ENCODE data around the gene MAEA. TPM values are rescaled to one million over a fixed set of nuclear protein-coding genes. Genes with fewer than 3 reads are reported as not detected.

MAEA gene
- total RNA-seq, 5 donors from 2014 or later (not counting 1 experiment from before 2014, with no cell fraction given): 62.3 to 114 (median 87.2) TPM

GRCh38 chr4:1373892-1374705, 84.4 kb downstream of the MAEA start:
- Mint-ChIP-seq H3K27ac (no peak overlapping the region), H3K36me3 (peaks cover 37% of the 10 kb centered on the region)

DNA sequence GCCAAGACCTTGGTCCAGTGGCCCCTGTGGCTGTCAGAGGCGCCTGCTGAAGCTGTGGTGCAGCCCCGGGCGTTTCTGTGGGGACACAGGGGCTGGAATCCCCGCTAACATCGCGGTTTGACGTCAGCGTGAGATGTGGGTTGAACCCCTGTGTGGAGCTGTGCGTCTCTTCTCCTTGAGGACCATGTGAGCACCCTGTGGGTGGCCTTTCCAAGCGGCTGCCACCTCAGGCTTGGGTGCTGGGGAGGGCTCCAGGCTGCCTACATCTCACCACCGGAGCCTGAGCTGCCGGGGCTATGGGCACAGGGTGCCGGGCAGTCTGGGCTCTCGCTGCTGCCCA, 85.0 kb downstream of the MAEA start:
- CTCF ChIA-PET: no interaction called here

More at GRCh38 chr4:1373892-1374705, 84.4 kb downstream of the MAEA start:
- Histone ChIP-seq H3K9me3 (no peaks in the 10 kb centered on the region), H3K4me1 (ENCODE audit: control insufficient read depth in 1 of 2, extremely low read depth in 1 of 2, insufficient read depth in 2 of 2, low read length in 2 of 2) (no peaks in the 10 kb centered on the region), H3K27me3 (replicated peaks in 1 of 2; ENCODE audit: control insufficient read depth in 2 of 2, extremely low read depth in 1 of 2, insufficient read depth in 2 of 2, low read length in 1 of 2) (no peaks in the 10 kb centered on the region), H3K4me3 (ENCODE audit: control insufficient read depth in 1 of 2, extremely low read depth in 1 of 2, low read length in 1 of 2) (no peak overlapping the region), H3K36me3 (ENCODE audit: control insufficient read depth in 2 of 2, extremely low read depth in 1 of 2, insufficient read depth in 1 of 2, low read length in 1 of 2) (peaks cover 20 to 39% of the 10 kb centered on the region in 2 donors), H3K27ac (ENCODE audit: low read length) (no peak overlapping the region)
- 94% methylated on average over 39 of the region's 42 CpGs for WGBS (ENCODE audit: insufficient coverage)
- DNase-seq: no peak
- POLR2A ChIA-PET: interaction anchor here in 1 of 2 donors (0.5 kb wide), 1 partner anchor 421 kb away, joined by 3 read pairs; no protein-coding TSS in a partner anchor
- Mint-ChIP-seq H3K9me3 (no peaks in the 10 kb centered on the region), H3K4me3 (no peak overlapping the region), H3K27me3 (no peaks in the 10 kb centered on the region), H3K4me1 (no peaks in the 10 kb centered on the region)
- CTCF ChIA-PET: no interaction called here
- ATAC-seq (replicated peaks in 1 of 4): no peak

DNA sequence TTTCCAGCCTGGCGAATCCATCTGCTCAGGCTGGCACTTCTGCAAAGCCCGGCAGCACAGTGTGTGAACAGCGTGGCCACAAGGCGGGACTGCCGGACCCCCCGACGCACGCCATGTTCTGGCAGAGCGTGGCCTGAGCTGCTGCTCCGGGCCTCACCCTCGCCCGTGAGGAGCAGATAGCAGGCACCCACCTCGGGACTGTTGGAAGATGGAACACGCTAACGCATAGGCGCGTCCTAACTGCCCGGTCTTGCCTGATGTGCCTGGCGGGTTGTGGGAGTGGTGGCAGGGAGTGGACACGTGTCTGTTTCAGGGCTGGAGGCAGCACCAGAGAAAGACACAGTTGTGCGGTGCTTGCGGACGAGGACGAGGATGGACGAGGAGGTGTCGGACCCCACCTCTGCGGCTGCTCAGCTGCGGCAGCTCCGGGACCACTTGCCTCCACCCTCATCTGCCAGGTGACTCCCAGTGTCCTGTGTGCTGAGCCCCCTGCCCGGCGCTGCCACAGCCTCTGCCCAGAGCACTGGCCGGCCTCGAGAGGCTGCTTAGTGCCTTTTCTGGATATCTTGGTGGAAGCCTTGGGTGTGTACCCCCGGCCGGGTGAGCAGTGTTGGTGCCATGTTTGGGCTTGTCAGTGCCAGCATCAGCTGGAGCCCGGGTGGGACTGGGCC, 85.5 kb downstream of the MAEA start:
- no peak for ATAC-seq (replicated peaks in 1 of 4)
- H3K9me3 ChIP-seq: no peaks in the 10 kb centered on the region
- H3K4me1 Mint-ChIP-seq: no peaks in the 10 kb centered on the region
- CTCF ChIA-PET: no interaction called here
- POLR2A ChIA-PET: interaction anchor here in 1 of 2 donors (0.5 kb wide), 1 partner anchor 337 kb away, joined by 8 read pairs; no protein-coding TSS in a partner anchor
- H3K27ac Mint-ChIP-seq: no peak overlapping the region
- no peak overlapping the region for H3K4me3 Mint-ChIP-seq
- no peak overlapping the region for H3K27ac ChIP-seq (ENCODE audit: low read length)
- no peak overlapping the region for H3K4me3 ChIP-seq (ENCODE audit: control insufficient read depth in 1 of 2, extremely low read depth in 1 of 2, low read length in 1 of 2)
- 95% methylated on average over 27 of the region's 36 CpGs for WGBS (ENCODE audit: insufficient coverage)
- no peaks in the 10 kb centered on the region for H3K27me3 Mint-ChIP-seq
- H3K36me3 Mint-ChIP-seq: peaks cover 33% of the 10 kb centered on the region
- no peak for DNase-seq
- no peaks in the 10 kb centered on the region for H3K4me1 ChIP-seq (ENCODE audit: control insufficient read depth in 1 of 2, extremely low read depth in 1 of 2, insufficient read depth in 2 of 2, low read length in 2 of 2)
- H3K27me3 ChIP-seq (replicated peaks in 1 of 2; ENCODE audit: control insufficient read depth in 2 of 2, extremely low read depth in 1 of 2, insufficient read depth in 2 of 2, low read length in 1 of 2): no peaks in the 10 kb centered on the region
- H3K9me3 Mint-ChIP-seq: no peaks in the 10 kb centered on the region
- H3K36me3 ChIP-seq (ENCODE audit: control insufficient read depth in 2 of 2, extremely low read depth in 1 of 2, insufficient read depth in 1 of 2, low read length in 1 of 2): peaks cover 20 to 39% of the 10 kb centered on the region in 2 donors

More for the DNA sequence above, 85.0 kb downstream of the MAEA start:
- H3K9me3 Mint-ChIP-seq: no peaks in the 10 kb centered on the region
- no peak for DNase-seq
- H3K27ac Mint-ChIP-seq: no peak overlapping the region
- H3K4me3 ChIP-seq (ENCODE audit: control insufficient read depth in 1 of 2, extremely low read depth in 1 of 2, low read length in 1 of 2): no peak overlapping the region
- no peak overlapping the region for H3K27ac ChIP-seq (ENCODE audit: low read length)
- H3K4me1 ChIP-seq (ENCODE audit: control insufficient read depth in 1 of 2, extremely low read depth in 1 of 2, insufficient read depth in 2 of 2, low read length in 2 of 2): no peaks in the 10 kb centered on the region
- POLR2A ChIA-PET: no interaction called here
- ATAC-seq (replicated peaks in 1 of 4): no peak
- WGBS (ENCODE audit: insufficient coverage): 91% methylated on average over 13 of the region's 14 CpGs
- no peaks in the 10 kb centered on the region for H3K9me3 ChIP-seq
- H3K4me1 Mint-ChIP-seq: no peaks in the 10 kb centered on the region
- no peak overlapping the region for H3K4me3 Mint-ChIP-seq
- H3K27me3 ChIP-seq (replicated peaks in 1 of 2; ENCODE audit: control insufficient read depth in 2 of 2, extremely low read depth in 1 of 2, insufficient read depth in 2 of 2, low read length in 1 of 2): no peaks in the 10 kb centered on the region
- peaks cover 33% of the 10 kb centered on the region for H3K36me3 Mint-ChIP-seq
- peaks cover 20 to 39% of the 10 kb centered on the region in 2 donors for H3K36me3 ChIP-seq (ENCODE audit: control insufficient read depth in 2 of 2, extremely low read depth in 1 of 2, insufficient read depth in 1 of 2, low read length in 1 of 2)
- H3K27me3 Mint-ChIP-seq: no peaks in the 10 kb centered on the region

GRCh38 chr4:1375761-1376322, 86.2 kb downstream of the MAEA start:
- CTCF ChIA-PET: no interaction called here
- DNase-seq: no peak
- WGBS (ENCODE audit: insufficient coverage): 89% methylated on average over 17 of the region's 17 CpGs

GRCh38 chr4:1376391-1376840, 86.7 kb downstream of the MAEA start:
- H3K36me3 Mint-ChIP-seq: peaks cover 26% of the 10 kb centered on the region
- no peak overlapping the region for H3K4me3 Mint-ChIP-seq
- H3K27me3 Mint-ChIP-seq: no peaks in the 10 kb centered on the region
- Histone ChIP-seq H3K4me1 (ENCODE audit: control insufficient read depth in 1 of 2, extremely low read depth in 1 of 2, insufficient read depth in 2 of 2, low read length in 2 of 2) (no peaks in the 10 kb centered on the region), H3K36me3 (ENCODE audit: control insufficient read depth in 2 of 2, extremely low read depth in 1 of 2, insufficient read depth in 1 of 2, low read length in 1 of 2) (peaks cover 18 to 39% of the 10 kb centered on the region in 2 donors), H3K9me3 (no peaks in the 10 kb centered on the region), H3K27ac (ENCODE audit: low read length) (no peak overlapping the region), H3K4me3 (ENCODE audit: control insufficient read depth in 1 of 2, extremely low read depth in 1 of 2, low read length in 1 of 2) (no peak overlapping the region), H3K27me3 (replicated peaks in 1 of 2; ENCODE audit: control insufficient read depth in 2 of 2, extremely low read depth in 1 of 2, insufficient read depth in 2 of 2, low read length in 1 of 2) (no peaks in the 10 kb centered on the region)
- 92% methylated on average over 20 of the region's 23 CpGs for WGBS (ENCODE audit: insufficient coverage)
- CTCF ChIA-PET: no interaction called here
- no peaks in the 10 kb centered on the region for H3K4me1 Mint-ChIP-seq
- H3K27ac Mint-ChIP-seq: no peak overlapping the region
- ATAC-seq (replicated peaks in 1 of 4) (no peak), DNase-seq (no peak)
- POLR2A ChIA-PET: no interaction called here
- H3K9me3 Mint-ChIP-seq: no peaks in the 10 kb centered on the region

More at GRCh38 chr4:1375761-1376322, 86.2 kb downstream of the MAEA start:
- H3K4me3 ChIP-seq (ENCODE audit: control insufficient read depth in 1 of 2, extremely low read depth in 1 of 2, low read length in 1 of 2): no peak overlapping the region
- H3K4me1 ChIP-seq (ENCODE audit: control insufficient read depth in 1 of 2, extremely low read depth in 1 of 2, insufficient read depth in 2 of 2, low read length in 2 of 2): no peaks in the 10 kb centered on the region
- POLR2A ChIA-PET: no interaction called here
- H3K27ac ChIP-seq (ENCODE audit: low read length): no peak overlapping the region
- no peaks in the 10 kb centered on the region for H3K9me3 Mint-ChIP-seq
- no peak for ATAC-seq (replicated peaks in 1 of 4)
- H3K4me1 Mint-ChIP-seq: no peaks in the 10 kb centered on the region
- no peak overlapping the region for H3K4me3 Mint-ChIP-seq
- H3K27ac Mint-ChIP-seq: no peak overlapping the region
- H3K27me3 Mint-ChIP-seq: no peaks in the 10 kb centered on the region
- H3K9me3 ChIP-seq: no peaks in the 10 kb centered on the region
- H3K27me3 ChIP-seq (replicated peaks in 1 of 2; ENCODE audit: control insufficient read depth in 2 of 2, extremely low read depth in 1 of 2, insufficient read depth in 2 of 2, low read length in 1 of 2): no peaks in the 10 kb centered on the region
- peaks cover 32% of the 10 kb centered on the region for H3K36me3 Mint-ChIP-seq
- H3K36me3 ChIP-seq (ENCODE audit: control insufficient read depth in 2 of 2, extremely low read depth in 1 of 2, insufficient read depth in 1 of 2, low read length in 1 of 2): peaks cover 18 to 41% of the 10 kb centered on the region in 2 donors

- no peaks in the 10 kb centered on the region for H3K9me3 Mint-ChIP-seq
- peaks cover 22% of the 10 kb centered on the region for H3K36me3 Mint-ChIP-seq
- Histone ChIP-seq H3K9me3 (no peaks in the 10 kb centered on the region), H3K4me1 (ENCODE audit: control insufficient read depth in 1 of 2, extremely low read depth in 1 of 2, insufficient read depth in 2 of 2, low read length in 2 of 2) (no peaks in the 10 kb centered on the region), H3K36me3 (ENCODE audit: control insufficient read depth in 2 of 2, extremely low read depth in 1 of 2, insufficient read depth in 1 of 2, low read length in 1 of 2) (peaks cover 18 to 35% of the 10 kb centered on the region in 2 donors), H3K4me3 (ENCODE audit: control insufficient read depth in 1 of 2, extremely low read depth in 1 of 2, low read length in 1 of 2) (no peak overlapping the region), H3K27ac (ENCODE audit: low read length) (no peak overlapping the region), H3K27me3 (replicated peaks in 1 of 2; ENCODE audit: control insufficient read depth in 2 of 2, extremely low read depth in 1 of 2, insufficient read depth in 2 of 2, low read length in 1 of 2) (no peaks in the 10 kb centered on the region)
- CTCF ChIA-PET: no interaction called here
- WGBS (ENCODE audit: insufficient coverage): 93% methylated on average over 28 of the region's 32 CpGs
- ATAC-seq (replicated peaks in 1 of 4) (no peak), DNase-seq (no peak)
- H3K4me1 Mint-ChIP-seq: no peaks in the 10 kb centered on the region
- H3K27ac Mint-ChIP-seq: no peak overlapping the region
- POLR2A ChIA-PET: no interaction called here
- H3K4me3 Mint-ChIP-seq: no peak overlapping the region
- H3K27me3 Mint-ChIP-seq: no peaks in the 10 kb centered on the region
These were observed 87.3 kb downstream of the MAEA start for GRCh38 chr4:1376841-1377605.

Measured in T-cell (primary cell).